PC-9 (cell line): ENCODE measurements around the gene CCDC92. TPM values are rescaled to one million over a fixed set of nuclear protein-coding genes. Genes with fewer than 3 reads are reported as not detected.

Experiments used
- BruUV-seq: library from RNA; stranded (reverse); fragments of 400-500 nt; replicated peaks from 2 replicates; lab custom pipeline; 2021; lab: Mats Ljungman, UMichigan
- CTCF ChIA-PET: fragments of 300-600 bp; sonication (Branson Sonifier 250); formaldehyde crosslinking; loops from one replicate; lab custom pipeline; 2022; ENCODE audit warnings: antibody characterized with exemption; lab: Charles Lee
- POLR2A ChIA-PET: fragments of 300-600 bp; sonication (Branson Sonifier 250); formaldehyde crosslinking; loops from one replicate; lab custom pipeline; 2022; ENCODE audit warnings: antibody characterized with exemption; ENCODE audit not compliant: unreplicated experiment; lab: Charles Lee
- DNase-seq, 2 experiments: peaks; one replicate each; pipeline versions ENCODE4 v3.0.0 to v3.0.0-alpha.2; 2015 to 2022; ENCODE audit warnings: mixed read lengths in 1 of 2
- H2AFZ ChIP-seq: fragments of 200-600 bp; sonication (generic); 2 replicates; pipeline ENCODE4 v1.8.1; 2017; ENCODE audit warnings: antibody characterized with exemption
- H3F3A ChIP-seq: fragments of 200-600 bp; sonication (generic); 2 replicates; pipeline ENCODE4 v1.8.1; 2017; ENCODE audit warnings: antibody characterized with exemption, mild to moderate bottlenecking, low read depth; ENCODE audit not compliant: insufficient read depth
- H3K27ac ChIP-seq: fragments of 200-600 bp; sonication (generic); 2 replicates; pipeline ENCODE4 v1.6.1; 2016; ENCODE audit warnings: mixed run types
- H3K27me3 ChIP-seq: fragments of 200-600 bp; sonication (generic); 2 replicates; pipeline ENCODE4 v1.6.1; 2016; ENCODE audit warnings: low read depth, mixed run types; ENCODE audit not compliant: insufficient read depth
- H3K36me3 ChIP-seq: fragments of 200-600 bp; sonication (generic); 2 replicates; pipeline ENCODE4 v1.6.1; 2016; ENCODE audit warnings: low read depth, mixed run types
- H3K4me1 ChIP-seq: fragments of 200-600 bp; sonication (generic); replicated peaks from 2 replicates; pipeline ENCODE4 v1.6.1; 2016; ENCODE audit warnings: mixed run types; ENCODE audit not compliant: insufficient read depth
- H3K4me2 ChIP-seq: fragments of 200-600 bp; sonication (generic); 2 replicates; pipeline ENCODE4 v1.6.1; 2017; ENCODE audit warnings: mixed run types
- H3K4me3 ChIP-seq: fragments of 200-600 bp; sonication (generic); 2 replicates; pipeline ENCODE4 v1.6.1; 2016; ENCODE audit warnings: mixed run types
- H3K79me2 ChIP-seq: fragments of 200-600 bp; sonication (generic); 2 replicates; pipeline ENCODE4 v1.6.1; 2017; ENCODE audit warnings: low read depth, mixed run types
- H3K9me2 ChIP-seq: fragments of 200-600 bp; sonication (generic); 2 replicates; pipeline ENCODE4 v1.8.1; 2017; ENCODE audit warnings: mild to moderate bottlenecking; ENCODE audit not compliant: insufficient read depth
- H3K9me3 ChIP-seq: fragments of 200-600 bp; sonication (generic); 2 replicates; pipeline ENCODE4 v1.8.1; 2016; ENCODE audit warnings: low read depth; ENCODE audit not compliant: insufficient read depth
- H4K20me1 ChIP-seq: fragments of 200-600 bp; sonication (generic); 2 replicates; pipeline ENCODE4 v1.8.1; 2017; ENCODE audit not compliant: insufficient read depth
- EZH2 ChIP-seq: fragments of 200-600 bp; sonication (generic); IDR thresholded peaks from 2 replicates; pipeline ENCODE4 v1.8.0; 2017; ENCODE audit warnings: antibody characterized with exemption, low read depth
- intact Hi-C: fragments of 100-400 bp; cut with micrococcal nuclease; formaldehyde crosslinking; loops from one replicate; pipeline ENCODE4 v1.10.0; 2022; ENCODE audit not compliant: unreplicated experiment
- total RNA-seq: library from RNA; stranded (reverse); gene quantifications from 2 replicates; pipeline ENCODE4 v1.2.3, GENCODE V29; 2021
- TF ChIP-seq, protein P1 (sequence below): fragments of 200-600 bp; sonication (generic); conservative IDR thresholded peaks from 2 replicates; pipeline ENCODE4 v1.6.1; 2017; ENCODE audit warnings: mixed run types, antibody characterized with exemption, mild to moderate bottlenecking, moderate library complexity

The CCDC92 gene
- total RNA-seq, 1 experiment from 2014 or later = 28.0 TPM

DNA sequence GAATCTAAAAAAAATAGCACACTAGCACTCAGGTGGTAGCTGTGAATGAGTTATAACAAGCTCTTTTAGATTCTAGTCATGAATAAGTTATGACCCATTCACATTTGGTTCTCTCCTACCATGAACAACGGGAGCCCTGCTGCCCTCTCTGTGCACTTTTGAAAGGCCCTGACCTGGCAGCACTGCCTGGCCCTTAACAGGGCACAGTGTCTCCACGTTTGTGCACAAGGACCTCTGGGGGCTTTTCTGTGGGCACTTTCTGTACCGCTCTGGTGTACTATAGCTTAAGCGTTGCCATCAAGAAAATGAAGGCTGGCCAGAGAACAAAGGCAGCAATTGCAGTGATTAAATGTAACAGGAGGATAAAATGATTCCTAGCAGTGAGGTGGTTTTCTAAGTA lies 21.2 kb downstream of the CCDC92 start:
- no peaks in the 10 kb centered on the region for H3K4me1 ChIP-seq
- H3K9me3 ChIP-seq = no peaks in the 10 kb centered on the region
- ChIA-PET CTCF (no interaction called here), POLR2A (no interaction called here)
- TF ChIP-seq EZH2 = no peak
- TF ChIP-seq, protein P1, sequence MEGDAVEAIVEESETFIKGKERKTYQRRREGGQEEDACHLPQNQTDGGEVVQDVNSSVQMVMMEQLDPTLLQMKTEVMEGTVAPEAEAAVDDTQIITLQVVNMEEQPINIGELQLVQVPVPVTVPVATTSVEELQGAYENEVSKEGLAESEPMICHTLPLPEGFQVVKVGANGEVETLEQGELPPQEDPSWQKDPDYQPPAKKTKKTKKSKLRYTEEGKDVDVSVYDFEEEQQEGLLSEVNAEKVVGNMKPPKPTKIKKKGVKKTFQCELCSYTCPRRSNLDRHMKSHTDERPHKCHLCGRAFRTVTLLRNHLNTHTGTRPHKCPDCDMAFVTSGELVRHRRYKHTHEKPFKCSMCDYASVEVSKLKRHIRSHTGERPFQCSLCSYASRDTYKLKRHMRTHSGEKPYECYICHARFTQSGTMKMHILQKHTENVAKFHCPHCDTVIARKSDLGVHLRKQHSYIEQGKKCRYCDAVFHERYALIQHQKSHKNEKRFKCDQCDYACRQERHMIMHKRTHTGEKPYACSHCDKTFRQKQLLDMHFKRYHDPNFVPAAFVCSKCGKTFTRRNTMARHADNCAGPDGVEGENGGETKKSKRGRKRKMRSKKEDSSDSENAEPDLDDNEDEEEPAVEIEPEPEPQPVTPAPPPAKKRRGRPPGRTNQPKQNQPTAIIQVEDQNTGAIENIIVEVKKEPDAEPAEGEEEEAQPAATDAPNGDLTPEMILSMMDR = no peak
- H3F3A ChIP-seq = no peaks in the 10 kb centered on the region
- no peaks in the 10 kb centered on the region for H3K27me3 ChIP-seq
- no TSS peak for BruUV-seq
- intact Hi-C loops = no loop called here
- no peak overlapping the region for H3K27ac ChIP-seq
- no peaks in the 10 kb centered on the region for H3K36me3 ChIP-seq
- H3K9me2 ChIP-seq = no peaks in the 10 kb centered on the region
- no peak overlapping the region for H2AFZ ChIP-seq
- no peak overlapping the region for H3K4me2 ChIP-seq
- H3K79me2 ChIP-seq = no peaks in the 10 kb centered on the region
- DNase-seq = no peak
- H4K20me1 ChIP-seq = no peaks in the 10 kb centered on the region
- H3K4me3 ChIP-seq = no peak overlapping the region

DNA sequence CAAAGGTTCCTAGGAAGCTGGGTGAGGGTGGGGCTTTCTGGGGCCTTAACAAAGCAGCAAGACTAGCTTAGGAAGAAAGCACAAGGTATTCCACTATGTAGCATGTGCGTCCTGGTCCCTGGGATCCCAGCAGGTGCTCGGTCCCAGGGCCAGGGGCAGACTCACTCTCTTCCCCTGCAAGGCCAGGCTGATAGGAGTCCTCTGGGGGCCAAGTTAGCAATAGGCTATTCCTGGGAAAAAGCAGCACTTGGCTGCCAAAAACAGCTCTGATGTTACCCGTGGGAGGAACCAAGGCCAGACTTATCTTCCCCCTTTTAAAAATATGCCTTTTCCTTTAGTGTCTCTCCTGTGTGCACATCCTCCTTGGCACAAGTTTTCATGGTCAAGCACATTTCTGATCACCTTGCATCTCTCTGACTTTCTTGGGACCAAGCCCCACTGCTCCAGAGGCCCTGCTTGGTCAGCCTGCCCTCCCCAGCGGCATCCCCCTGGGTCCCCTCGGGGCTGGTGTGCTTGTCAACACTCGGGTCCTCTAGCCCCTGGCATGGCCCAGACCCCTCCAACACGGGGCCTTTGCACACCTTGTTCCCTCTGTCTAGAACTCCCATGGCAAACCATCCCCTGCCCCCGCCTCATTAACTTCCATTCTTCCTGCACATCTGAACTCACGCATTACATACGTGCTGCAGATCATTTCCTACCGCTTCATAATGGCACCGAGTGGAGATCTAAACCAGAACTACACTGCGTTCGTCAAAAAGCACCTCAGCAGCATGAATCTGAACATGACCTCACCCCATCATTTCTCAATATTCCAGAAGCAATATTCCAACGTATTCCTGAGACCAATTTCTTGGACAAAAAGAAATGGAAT lies 21.9 kb downstream of the CCDC92 start:
- Histone ChIP-seq H3K9me3 (no peaks in the 10 kb centered on the region), H3K4me3 (no peak overlapping the region), H3K4me1 (no peaks in the 10 kb centered on the region), H3F3A (no peaks in the 10 kb centered on the region), H4K20me1 (no peaks in the 10 kb centered on the region), H3K27me3 (no peaks in the 10 kb centered on the region), H3K4me2 (no peak overlapping the region), H2AFZ (no peak overlapping the region), H3K27ac (no peak overlapping the region), H3K79me2 (no peaks in the 10 kb centered on the region), H3K36me3 (no peaks in the 10 kb centered on the region), H3K9me2 (no peaks in the 10 kb centered on the region)
- CTCF ChIA-PET = no interaction called here
- TF ChIP-seq, protein P1 = no peak
- no peak for TF ChIP-seq EZH2
- BruUV-seq = no TSS peak
- no peak for DNase-seq
- intact Hi-C loops = no loop called here
- POLR2A ChIA-PET = no interaction called here

DNA sequence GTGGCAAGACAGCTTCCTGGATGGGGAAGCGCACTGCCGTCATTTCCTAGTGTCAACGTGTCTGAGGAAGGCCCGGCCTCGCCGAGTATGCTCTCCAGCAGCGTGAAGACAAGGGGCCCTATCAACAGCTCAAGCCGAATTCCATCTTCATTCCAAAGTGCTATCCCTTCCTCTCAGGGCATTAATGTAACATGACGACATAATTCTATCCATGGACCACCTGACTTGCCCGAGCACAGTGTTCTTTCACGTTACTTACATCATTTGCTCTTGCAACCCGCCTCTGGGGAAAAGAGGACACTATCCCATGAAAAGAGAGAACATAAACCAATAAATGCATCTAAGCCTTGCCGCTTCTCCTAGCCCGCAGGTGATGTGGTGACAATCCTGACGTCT lies 22.9 kb downstream of the CCDC92 start:
- BruUV-seq = no TSS peak
- ChIA-PET POLR2A (no interaction called here), CTCF (no interaction called here)
- H3K4me2 ChIP-seq = no peak overlapping the region
- H3F3A ChIP-seq = no peaks in the 10 kb centered on the region
- no peaks in the 10 kb centered on the region for H3K4me1 ChIP-seq
- TF ChIP-seq, protein P1 = no peak
- TF ChIP-seq EZH2 = no peak
- H3K9me3 ChIP-seq = no peaks in the 10 kb centered on the region
- no peaks in the 10 kb centered on the region for H3K27me3 ChIP-seq
- no peaks in the 10 kb centered on the region for H3K9me2 ChIP-seq
- H3K79me2 ChIP-seq = no peaks in the 10 kb centered on the region
- no peak for DNase-seq
- H3K36me3 ChIP-seq = no peaks in the 10 kb centered on the region
- H4K20me1 ChIP-seq = no peaks in the 10 kb centered on the region
- no peak overlapping the region for H3K27ac ChIP-seq
- intact Hi-C loops = no loop called here
- no peak overlapping the region for H2AFZ ChIP-seq
- no peak overlapping the region for H3K4me3 ChIP-seq
